GM19467 (cell line): Measurements from ENCODE around the gene HSP90AA1.

ENCODE experiments used
- ATAC-seq: cut with Tn5 transposase; IDR thresholded peaks from one replicate; pipeline ENCODE4 v1.9.1; 2021; ENCODE audit warnings: mild to moderate bottlenecking, moderate library complexity; ENCODE audit not compliant: unreplicated experiment

The HSP90AA1 gene

DNA sequence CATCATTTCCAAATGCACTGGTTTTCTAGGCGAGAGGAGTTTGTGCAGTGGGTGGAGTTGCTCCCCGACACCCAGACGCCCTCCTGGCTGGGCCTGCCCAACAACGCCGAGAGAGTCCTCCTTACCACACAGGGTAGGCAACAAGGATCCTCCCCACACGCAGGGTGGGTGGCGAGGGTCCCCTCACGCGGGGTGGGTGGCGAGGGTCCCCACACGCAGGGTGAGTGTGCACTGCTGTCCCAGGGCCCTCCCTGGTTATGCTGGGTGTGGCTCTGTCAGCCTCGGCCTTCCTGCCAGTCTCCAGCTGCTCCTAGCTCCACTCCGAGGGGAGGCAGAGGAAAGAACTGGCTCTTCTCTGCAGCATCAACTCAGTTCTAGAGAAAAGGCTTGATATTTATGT is 42.3 kb downstream of the HSP90AA1 start:
- no peak for ATAC-seq

DNA sequence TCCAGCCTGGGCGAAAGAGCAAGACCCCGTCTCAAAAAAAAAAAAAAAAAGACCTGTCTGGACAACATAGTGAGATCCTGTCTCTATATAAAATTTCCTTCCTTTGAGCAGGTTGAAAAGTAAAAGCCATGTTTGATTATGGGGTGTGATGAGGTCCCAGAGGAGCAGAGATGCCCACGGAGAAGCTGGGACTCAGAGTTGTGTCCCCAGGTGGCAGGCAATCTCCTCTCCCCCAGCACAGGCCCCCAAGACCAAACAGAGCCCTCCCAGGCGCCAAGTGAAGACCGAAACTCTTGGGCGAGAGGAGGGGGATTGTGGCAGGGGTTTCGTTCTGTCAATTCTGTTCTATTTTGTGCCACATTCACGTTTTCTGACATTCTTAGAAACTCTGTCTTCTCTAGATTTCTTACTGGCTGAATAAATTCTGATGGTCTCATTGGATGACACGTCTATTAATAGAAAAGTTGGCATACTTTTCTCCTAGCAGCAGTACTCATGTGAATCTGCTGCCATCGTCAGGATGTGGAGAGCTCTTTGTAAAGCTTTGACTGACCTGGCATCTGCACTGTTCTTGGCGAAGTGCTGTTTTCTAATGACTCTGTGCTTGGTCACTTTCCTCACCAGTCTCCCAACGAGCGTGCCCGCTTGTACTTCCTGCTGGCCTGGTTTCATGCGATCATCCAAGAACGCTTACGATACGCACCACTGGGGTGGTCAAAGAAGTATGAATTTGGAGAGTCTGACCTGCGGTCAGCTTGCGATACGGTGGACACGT is 43.4 kb downstream of the HSP90AA1 start:
- ATAC-seq: no peak

DNA sequence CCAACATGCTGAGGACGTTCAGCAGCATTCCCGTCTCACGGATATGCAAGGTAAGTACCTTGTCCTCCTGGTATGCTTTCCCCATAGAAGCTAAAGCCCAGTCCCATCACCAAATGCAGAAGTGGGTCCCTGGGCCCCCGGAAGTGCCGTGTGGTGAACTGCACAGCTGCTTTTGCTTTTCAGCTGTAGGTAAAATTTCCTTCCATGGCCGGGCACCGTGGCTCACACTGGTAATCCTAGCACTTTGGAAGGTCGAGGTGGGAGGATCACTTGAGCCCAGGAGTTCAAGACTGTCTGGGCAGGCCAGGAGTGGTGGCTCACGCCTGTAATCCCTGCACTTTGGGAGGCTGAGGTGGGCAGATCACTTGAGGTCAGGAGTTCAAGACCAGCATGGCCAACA is 44.1 kb downstream of the HSP90AA1 start:
- no peak for ATAC-seq

DNA sequence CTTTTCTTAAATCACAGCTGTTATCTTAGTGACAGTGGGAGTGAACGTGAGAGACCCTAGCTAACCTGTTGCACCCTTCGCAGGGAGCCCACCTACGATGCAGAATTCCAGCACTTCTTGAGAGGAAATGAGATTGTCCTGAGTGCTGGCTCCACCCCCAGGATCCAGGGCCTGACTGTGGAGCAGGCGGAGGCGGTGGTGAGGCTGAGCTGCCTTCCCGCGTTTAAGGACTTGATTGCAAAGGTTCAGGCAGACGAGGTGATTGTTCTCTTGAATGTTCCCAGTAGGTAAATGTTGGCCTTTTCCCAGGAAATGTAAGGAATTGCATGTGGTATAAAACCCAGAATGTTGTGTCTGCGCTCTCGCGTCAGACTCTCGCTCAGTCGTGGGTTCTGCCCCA is 46.7 kb downstream of the HSP90AA1 start:
- no peak for ATAC-seq

DNA sequence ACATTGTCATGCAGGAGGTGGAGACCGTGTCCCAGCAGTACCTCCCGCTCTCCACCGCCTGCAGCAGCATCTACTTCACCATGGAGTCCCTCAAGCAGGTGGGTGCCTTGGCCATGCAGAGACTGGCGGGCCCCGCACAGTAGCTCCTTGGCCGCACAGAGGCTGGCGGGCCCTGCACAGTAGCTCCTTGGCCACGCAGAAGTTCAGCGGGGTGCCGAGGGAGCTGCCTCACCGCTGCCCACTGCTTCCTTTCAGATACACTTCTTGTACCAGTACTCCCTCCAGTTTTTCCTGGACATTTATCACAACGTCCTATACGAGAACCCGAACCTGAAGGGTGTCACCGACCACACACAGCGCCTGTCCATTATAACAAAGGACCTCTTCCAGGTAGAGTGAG is 47.7 kb downstream of the HSP90AA1 start:
- no peak for ATAC-seq

DNA sequence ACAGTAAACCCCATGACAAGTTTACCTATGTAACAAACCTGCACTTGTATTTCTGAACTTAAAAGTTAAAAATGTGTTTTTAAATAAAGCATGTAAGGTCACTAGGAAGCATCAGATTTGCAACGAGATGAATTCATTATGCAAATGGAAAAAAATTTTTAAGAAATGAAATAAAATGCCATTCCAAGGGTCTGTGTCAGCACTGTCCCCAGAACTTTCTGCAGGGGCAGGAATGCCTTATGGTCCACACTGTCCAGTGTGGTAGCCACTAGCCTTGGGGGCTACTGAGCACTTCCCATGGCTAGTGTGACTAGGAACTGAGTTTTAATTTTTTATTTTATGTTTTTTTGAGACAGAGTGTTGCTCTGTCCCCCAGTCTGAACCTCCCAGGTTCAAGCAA is 49.2 kb downstream of the HSP90AA1 start:
- ATAC-seq: no peak

DNA sequence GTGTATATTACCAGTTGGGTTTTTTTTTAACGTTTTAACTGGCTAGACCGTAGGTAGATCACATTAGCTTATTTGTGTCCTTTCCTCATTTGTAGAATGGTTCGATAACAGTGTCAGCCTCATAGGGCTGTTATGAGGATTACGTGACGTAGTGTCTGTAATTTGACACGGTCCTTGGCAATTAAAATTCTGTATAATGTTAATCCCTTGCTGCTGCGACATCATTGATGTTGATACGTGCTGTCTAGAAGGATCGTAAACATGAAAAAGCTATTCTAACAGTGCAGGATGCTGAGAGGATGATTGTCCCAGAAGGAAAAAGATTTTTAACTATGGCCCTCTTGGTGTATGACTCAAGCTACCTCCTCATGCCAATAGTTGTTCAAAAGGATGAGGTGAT is 50.9 kb downstream of the HSP90AA1 start:
- no peak for ATAC-seq

DNA sequence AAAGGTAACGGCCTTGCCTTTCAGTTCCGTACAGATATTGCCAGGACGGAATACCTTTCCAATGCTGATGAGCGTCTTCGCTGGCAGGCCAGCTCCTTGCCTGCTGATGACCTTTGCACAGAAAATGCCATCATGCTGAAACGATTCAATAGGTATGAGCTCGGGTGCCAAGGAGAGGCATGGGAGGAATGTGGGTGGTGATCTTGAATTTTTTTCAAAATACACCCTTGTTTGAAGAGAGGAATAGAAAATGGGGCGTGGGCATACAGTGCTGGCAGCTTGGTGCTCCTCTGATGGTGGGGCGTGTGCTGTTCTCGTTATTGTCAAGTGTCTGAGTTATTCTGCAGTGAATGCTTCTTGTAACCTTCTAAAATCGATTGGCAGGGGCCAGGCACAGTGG is 52.5 kb downstream of the HSP90AA1 start:
- ATAC-seq: no peak

DNA sequence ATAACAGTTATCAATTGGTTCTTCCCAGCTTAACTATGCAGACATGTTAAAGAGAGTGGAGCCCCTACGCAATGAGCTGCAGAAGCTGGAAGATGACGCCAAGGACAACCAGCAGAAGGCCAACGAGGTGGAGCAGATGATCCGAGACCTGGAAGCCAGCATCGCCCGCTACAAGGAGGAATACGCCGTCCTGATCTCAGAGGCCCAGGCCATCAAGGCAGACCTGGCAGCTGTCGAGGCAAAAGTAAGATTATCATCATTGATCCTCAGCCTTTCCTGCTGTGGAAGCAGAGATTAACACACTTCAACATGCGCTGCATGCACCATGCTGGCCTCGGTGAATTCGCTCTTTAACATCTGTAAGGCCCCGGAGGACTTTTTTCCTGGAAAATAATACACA is 53.6 kb downstream of the HSP90AA1 start:
- ATAC-seq: no peak
